Measurements from ENCODE around the gene LONRF2.

DNA sequence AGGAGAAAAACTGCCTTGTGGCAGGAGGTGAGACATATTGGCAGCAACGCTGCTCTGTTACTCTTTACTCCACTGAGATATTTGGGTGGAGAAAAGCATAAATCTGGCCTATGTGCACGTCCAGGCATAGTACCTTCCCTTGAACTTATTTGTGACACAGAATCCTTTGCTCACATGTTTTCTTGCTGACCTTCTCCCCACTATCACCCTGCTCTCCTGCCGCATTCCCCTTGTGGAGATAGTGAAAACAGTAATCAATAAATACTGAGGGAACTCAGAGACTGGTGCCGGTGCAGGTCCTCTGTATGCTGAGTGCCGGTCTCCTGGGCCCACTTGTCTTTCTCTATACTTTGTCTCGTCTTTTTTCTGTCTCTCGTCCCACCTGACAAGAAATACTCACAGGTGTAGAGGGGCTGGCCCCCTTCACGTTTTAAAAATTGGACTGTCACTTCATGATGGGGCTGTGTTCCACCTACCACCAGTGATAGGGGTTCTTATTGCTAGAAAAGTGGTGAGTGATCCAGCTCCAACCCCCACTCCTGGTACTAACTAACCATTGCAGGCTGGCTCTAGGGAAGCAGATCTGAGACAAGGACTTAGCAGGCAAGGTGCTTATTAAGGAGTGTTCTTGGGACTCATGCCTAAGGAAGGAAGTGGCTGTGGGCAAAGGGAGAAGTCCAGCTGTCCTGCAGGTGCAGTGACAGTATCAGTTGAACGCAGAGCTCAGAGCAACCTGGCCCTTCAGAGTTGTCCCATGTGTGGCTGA, 51.7 kb downstream of the LONRF2 start:
- no peak for TF ChIP-seq POLR2A (IDR thresholded peaks at IDR 0.05)
- TF ChIP-seq, protein P1, sequence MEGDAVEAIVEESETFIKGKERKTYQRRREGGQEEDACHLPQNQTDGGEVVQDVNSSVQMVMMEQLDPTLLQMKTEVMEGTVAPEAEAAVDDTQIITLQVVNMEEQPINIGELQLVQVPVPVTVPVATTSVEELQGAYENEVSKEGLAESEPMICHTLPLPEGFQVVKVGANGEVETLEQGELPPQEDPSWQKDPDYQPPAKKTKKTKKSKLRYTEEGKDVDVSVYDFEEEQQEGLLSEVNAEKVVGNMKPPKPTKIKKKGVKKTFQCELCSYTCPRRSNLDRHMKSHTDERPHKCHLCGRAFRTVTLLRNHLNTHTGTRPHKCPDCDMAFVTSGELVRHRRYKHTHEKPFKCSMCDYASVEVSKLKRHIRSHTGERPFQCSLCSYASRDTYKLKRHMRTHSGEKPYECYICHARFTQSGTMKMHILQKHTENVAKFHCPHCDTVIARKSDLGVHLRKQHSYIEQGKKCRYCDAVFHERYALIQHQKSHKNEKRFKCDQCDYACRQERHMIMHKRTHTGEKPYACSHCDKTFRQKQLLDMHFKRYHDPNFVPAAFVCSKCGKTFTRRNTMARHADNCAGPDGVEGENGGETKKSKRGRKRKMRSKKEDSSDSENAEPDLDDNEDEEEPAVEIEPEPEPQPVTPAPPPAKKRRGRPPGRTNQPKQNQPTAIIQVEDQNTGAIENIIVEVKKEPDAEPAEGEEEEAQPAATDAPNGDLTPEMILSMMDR (IDR thresholded peaks at IDR 0.05) = no peak
